ENCODE results near the gene RAB11FIP4. TPM values are rescaled to one million over a fixed set of nuclear protein-coding genes. Genes with fewer than 3 reads are reported as not detected.

The RAB11FIP4 gene
- total and polyA plus RNA-seq, 2 of the 13 experiments (the other 11 are each of a cell fraction or from before 2014, with no cell fraction given), result 28.0 to 89.3 TPM

DNA sequence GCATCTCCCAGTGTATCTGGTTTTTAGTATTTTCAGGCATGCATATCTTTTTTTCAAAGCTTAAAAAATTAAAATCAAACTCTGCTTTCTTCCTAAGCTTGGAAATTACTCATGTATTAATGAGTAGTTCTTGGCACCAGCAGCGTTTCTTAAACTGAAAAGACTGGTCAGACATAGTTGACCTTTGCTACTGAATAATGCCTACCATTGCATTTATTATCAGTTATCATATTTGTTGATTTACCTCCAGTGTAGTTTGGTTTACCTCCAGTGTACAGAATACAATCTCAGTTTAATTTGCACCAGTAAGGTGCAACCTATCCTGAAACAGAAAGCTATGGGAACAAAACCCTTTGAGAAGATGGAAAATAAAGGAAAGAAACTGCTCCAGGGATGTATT, 35.5 kb upstream of the RAB11FIP4 start:
- ATAC-seq (no peak), DNase-seq (ENCODE audit: low spot score) (no peak), FAIRE-seq (no peak)
- Histone ChIP-seq H3K4me3 (replicated peaks in 1 of 3; ENCODE audit: insufficient read depth in 1 of 3, low read depth in 2 of 3, low read length in 3 of 3) (no peak overlapping the region), H4K20me1 (ENCODE audit: insufficient read depth, low read length) (no peaks in the 10 kb centered on the region), H3K4me1 (ENCODE audit: insufficient read depth, low read length) (no peaks in the 10 kb centered on the region), H3K4me2 (ENCODE audit: low read depth, low read length) (no peak overlapping the region), H3K27ac (ENCODE audit: extremely low read length, insufficient read depth, low read length) (no peak overlapping the region), H3K9ac (ENCODE audit: insufficient read depth, low read depth, low read length) (no peak overlapping the region), H3K27me3 (ENCODE audit: control insufficient read depth in 1 of 2, insufficient read depth in 2 of 2, low read length in 2 of 2) (no peaks in the 10 kb centered on the region), H3K79me2 (ENCODE audit: insufficient read depth, low read length) (no peaks in the 10 kb centered on the region), H3K36me3 (replicated peaks in 1 of 2; ENCODE audit: control insufficient read depth in 1 of 2, insufficient read depth in 2 of 2, low read length in 2 of 2) (peaks cover 7 to 40% of the 10 kb centered on the region in 2 experiments), H2AFZ (ENCODE audit: low read length) (no peak overlapping the region), H3K9me3 (ENCODE audit: low read length) (no peaks in the 10 kb centered on the region)
- 94% methylated on average over 1 of the region's 1 CpG for WGBS (ENCODE audit: low lambda C conversion rate)
- ChIA-PET POLR2A (no interaction called here), CTCF (ENCODE audit: low intra/inter-chr PET ratio, low total read pairs) (no interaction called here)
- in situ Hi-C loops (cut with HindIII; ENCODE audit: extremely low pct_ligation_motif_present, low pct_unique_long_range_greater_than_20kb), result no loop called here
- TF ChIP-seq MAFF (IDR thresholded peaks at IDR 0.05; ENCODE audit: low read depth, low read length) (0 out of 2 replicates have a peak, but pooled peaks have one; percentile 21), MAFK (conservative IDR thresholded peaks at IDR 0.05 in 1 of 2, IDR thresholded peaks at IDR 0.05 in 1 of 2; ENCODE audit: low read length in 2 of 2) (peak in 1 of 2 experiments; percentile 54; a peak in 2 of 4 replicates), ZNF781 (CRISPR knock-in tag; IDR thresholded peaks at IDR 0.05; ENCODE audit: borderline replicate concordance, not compliant biosample characterization) (no peak), ZBTB20 (CRISPR knock-in tag; IDR thresholded peaks at IDR 0.05; ENCODE audit: borderline replicate concordance, low read depth) (no peak), ZNF24 (IDR thresholded peaks at IDR 0.05) (no peak), TBL1XR1 (IDR thresholded peaks at IDR 0.05; ENCODE audit: borderline replicate concordance, low read length, partially characterized antibody) (no peak), ZNF326 (CRISPR knock-in tag; IDR thresholded peaks at IDR 0.05; ENCODE audit: borderline replicate concordance) (no peak), SIN3A (IDR thresholded peaks at IDR 0.05; ENCODE audit: borderline replicate concordance, low read depth, low read length) (no peak), MTA3 (CRISPR knock-in tag; IDR thresholded peaks at IDR 0.05) (no peak), ZNF547 (CRISPR knock-in tag; IDR thresholded peaks at IDR 0.05) (no peak)
- TF ChIP-seq, protein P1, sequence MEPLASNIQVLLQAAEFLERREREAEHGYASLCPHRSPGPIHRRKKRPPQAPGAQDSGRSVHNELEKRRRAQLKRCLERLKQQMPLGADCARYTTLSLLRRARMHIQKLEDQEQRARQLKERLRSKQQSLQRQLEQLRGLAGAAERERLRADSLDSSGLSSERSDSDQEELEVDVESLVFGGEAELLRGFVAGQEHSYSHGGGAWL (CRISPR knock-in tag; IDR thresholded peaks at IDR 0.05), result no peak
- intact Hi-C loops (cut with micrococcal nuclease; ENCODE audit: unreplicated experiment), result loop anchor here (1.0 kb wide), 1 partner anchor 23 kb away; no protein-coding TSS in a partner anchor
- BruUV-seq (replicated peaks), result no TSS peak

Data from HepG2 (cell line).